ENCODE measurements around the gene JMJD8. TPM values are rescaled to one million over a fixed set of nuclear protein-coding genes. Genes with fewer than 3 reads are reported as not detected.

JMJD8 gene
- total RNA-seq, result 10 to 100 TPM; 29.2 to 58.7 (median 38.7) TPM
- 10 to 100 TPM; 24.9 to 32.1 (median 27.2) TPM for polyA plus RNA-seq
- long read RNA-seq, donor 1, transcript JMJD8-201 (9 exons, 2,038 nt), result major isoform, 8 of 55 reads
- long read RNA-seq, donor 1, partial matches to known transcripts, result 46 of 55 reads
- long read RNA-seq, donor 1, other reads (novel, unspliced or antisense), result 0 of 55 reads
- long read RNA-seq, donor 2, partial matches to known transcripts, result 0 of 3 reads
- long read RNA-seq, donor 2, other reads (novel, unspliced or antisense), result 0 of 3 reads

GRCh38 chr16:684071-684794, at the start of gene JMJD8:
JMJD8 (minus strand) TSS chr16:684334; CDS start chr16:684319, 15 bp downstream.
- peak within 1 kb of the TSS; percentile 71 to 93 (median 86) for H3K27ac ChIP-seq
- WGBS, 5 donors, result 2 to 4% (median 3%) methylated on average over 28 to 91 of the region's 91 CpGs
- intact Hi-C loops (cut with DNase I; ENCODE audit: low total_unique reads), result no loop called here

GRCh38 chr16:733382-734207, 49.5 kb upstream of the JMJD8 start:
- TF ChIP-seq CTCF (IDR thresholded peaks at IDR 0.05 in 8 of 11, conservative IDR thresholded peaks at IDR 0.05 in 3 of 11), result peak in 5 of 11 experiments; percentile 12 to 59 (median 26)
- TF ChIP-seq POLR2A (IDR thresholded peaks at IDR 0.05), result no peak
- peak in 1 of 3 donors; percentile 57 for TF ChIP-seq POLR2AphosphoS5 (IDR thresholded peaks at IDR 0.05)
- Histone ChIP-seq H3K27me3 (replicated peaks in 1 of 7) (peaks cover 0 to 8% (median 0%) of the 10 kb centered on the region in 7 donors), H3K27ac (no peak overlapping the region), H3K9me3 (no peaks in the 10 kb centered on the region), H3K36me3 (peaks cover 0 to 97% (median 62%) of the 10 kb centered on the region in 6 donors), H3K4me3 (no peak overlapping the region), H3K4me1 (peaks cover 0 to 28% (median 8%) of the 10 kb centered on the region in 6 donors)
- 78 to 91% (median 87%) methylated on average over 19 to 34 of the region's 34 CpGs for WGBS, 5 donors
- intact Hi-C loops (cut with DNase I; ENCODE audit: low total_unique reads), result no loop called here
- peak; percentile 75 for DNase-seq

More at GRCh38 chr16:684071-684794, at the start of gene JMJD8:
- H3K27me3 ChIP-seq (replicated peaks in 1 of 7), result no peaks in the 10 kb centered on the region
- peaks cover 0 to 56% (median 32%) of the 10 kb centered on the region in 6 donors for H3K36me3 ChIP-seq
- no peaks in the 10 kb centered on the region for H3K9me3 ChIP-seq
- H3K4me3 ChIP-seq, result peak within 1 kb of the TSS; percentile 56 to 93 (median 74)
- peak; percentile 100 for DNase-seq
- TF ChIP-seq CTCF (IDR thresholded peaks at IDR 0.05 in 8 of 11, conservative IDR thresholded peaks at IDR 0.05 in 3 of 11) (peak in 1 of 11 experiments; percentile 28), POLR2A (IDR thresholded peaks at IDR 0.05) (peak in 2 of 3 donors; percentile 5 to 67), POLR2AphosphoS5 (IDR thresholded peaks at IDR 0.05) (peak; percentile 91 to 95 (median 91))
- H3K4me1 ChIP-seq, result peaks cover 34 to 87% (median 75%) of the 10 kb centered on the region in 6 donors

- Histone ChIP-seq H3K4me3 (no peak overlapping the region), H3K27ac (no peak overlapping the region), H3K4me1 (peaks cover 0 to 31% (median 14%) of the 10 kb centered on the region in 6 donors), H3K36me3 (peaks cover 0 to 90% (median 61%) of the 10 kb centered on the region in 6 donors), H3K27me3 (replicated peaks in 1 of 7) (peaks cover 0 to 15% (median 3%) of the 10 kb centered on the region in 7 donors), H3K9me3 (no peaks in the 10 kb centered on the region)
- intact Hi-C loops (cut with DNase I; ENCODE audit: low total_unique reads), result no loop called here
- DNase-seq, result no peak
- TF ChIP-seq CTCF (IDR thresholded peaks at IDR 0.05 in 8 of 11, conservative IDR thresholded peaks at IDR 0.05 in 3 of 11), result peak in 2 of 11 experiments; percentile 1 to 27
- TF ChIP-seq POLR2A (IDR thresholded peaks at IDR 0.05), result no peak
- WGBS, 5 donors, result 90 to 98% (median 92%) methylated on average over 6 to 13 of the region's 13 CpGs
Measured at GRCh38 chr16:732936-733335, 48.8 kb upstream of the JMJD8 start.

Data from spleen (tissue), 13 donors.